GM23248 (cell line): Measurements from ENCODE around the gene PTPRK. TPM values are rescaled to one million over a fixed set of nuclear protein-coding genes. Genes with fewer than 3 reads are reported as not detected.

Experiments
- DNase-seq: peaks from one replicate; pipeline ENCODE4 v3.0.0-alpha.2; 2015
- H2AFZ ChIP-seq: fragments of 200-600 bp; sonication (generic); 2 replicates; pipeline ENCODE4 v1.6.1; 2016; ENCODE audit warnings: antibody characterized with exemption
- H3F3A ChIP-seq: fragments of 200-600 bp; sonication (generic); 2 replicates; pipeline ENCODE4 v1.6.1; 2016; ENCODE audit warnings: mild to moderate bottlenecking, antibody characterized with exemption, mixed run types; ENCODE audit not compliant: insufficient read depth
- H3K27ac ChIP-seq: fragments of 200-600 bp; sonication (generic); 2 replicates; pipeline ENCODE4 v1.5.1; 2016; ENCODE audit warnings: mild to moderate bottlenecking
- H3K27me3 ChIP-seq: fragments of 200-600 bp; sonication (generic); replicated peaks from 2 replicates; pipeline ENCODE4 v1.6.1; 2016; ENCODE audit warnings: mild to moderate bottlenecking; ENCODE audit not compliant: insufficient read depth
- H3K36me3 ChIP-seq: fragments of 200-600 bp; sonication (generic); 2 replicates; pipeline ENCODE4 v1.6.1; 2016; ENCODE audit warnings: low read depth, mild to moderate bottlenecking
- H3K4me1 ChIP-seq: fragments of 200-600 bp; sonication (generic); 2 replicates; pipeline ENCODE4 v1.6.1; 2016; ENCODE audit warnings: mild to moderate bottlenecking; ENCODE audit not compliant: insufficient read depth
- H3K4me2 ChIP-seq: fragments of 200-600 bp; sonication (generic); one replicate; pipeline ENCODE4 v1.6.1; 2016; ENCODE audit warnings: mild to moderate bottlenecking; ENCODE audit not compliant: unreplicated experiment
- H3K4me3 ChIP-seq: fragments of 200-600 bp; sonication (generic); 2 replicates; pipeline ENCODE4 v1.5.1; 2016; ENCODE audit warnings: mild to moderate bottlenecking
- H3K79me2 ChIP-seq: fragments of 200-600 bp; sonication (generic); 2 replicates; pipeline ENCODE4 v1.6.1; 2016; ENCODE audit warnings: mild to moderate bottlenecking; ENCODE audit not compliant: insufficient read depth
- H3K9ac ChIP-seq: fragments of 200-600 bp; sonication (generic); 2 replicates; pipeline ENCODE4 v1.6.1; 2016; ENCODE audit warnings: mild to moderate bottlenecking
- H3K9me2 ChIP-seq: fragments of 200-600 bp; sonication (generic); 2 replicates; pipeline ENCODE4 v1.6.1; 2016; ENCODE audit warnings: mixed run types, mild to moderate bottlenecking, moderate library complexity; ENCODE audit not compliant: insufficient read depth
- H3K9me3 ChIP-seq: fragments of 200-600 bp; sonication (generic); one replicate; pipeline ENCODE4 v1.6.1; 2017; ENCODE audit warnings: low read depth
- H4K20me1 ChIP-seq: fragments of 200-600 bp; sonication (generic); 2 replicates; pipeline ENCODE4 v1.6.0; 2016; ENCODE audit not compliant: insufficient read depth
- EZH2 ChIP-seq: fragments of 200-600 bp; sonication (generic); IDR thresholded peaks from 2 replicates; pipeline ENCODE4 v1.6.1; 2018; ENCODE audit warnings: antibody characterized with exemption, mild to moderate bottlenecking; ENCODE audit not compliant: insufficient read depth, poor library complexity, severe bottlenecking
- EZH2phosphoT487 ChIP-seq: fragments of 200-600 bp; sonication (generic); IDR thresholded peaks from 2 replicates; pipeline ENCODE4 v1.6.1; 2018; ENCODE audit warnings: antibody characterized with exemption, moderate library complexity, mild to moderate bottlenecking, low read depth; ENCODE audit not compliant: insufficient read depth
- WGBS, 2 experiments: methylation state at CpG; one replicate each; pipeline ENCODE4 v1.1.6; 2015 to 2017; ENCODE audit warnings: low lambda C conversion rate in 2 of 2, low coverage in 1 of 2; ENCODE audit errors: missing lambda C conversion rate in 2 of 2; 5-methylcytosine and 5-hydroxymethylcytosine counted together
- in situ Hi-C: fragments of 300-500 bp; cut with MboI; formaldehyde crosslinking; loops from 2 replicates; pipeline ENCODE4 v1.15.0; 2020
- polyA plus RNA-seq: library from polyadenylated mRNA; unstranded; fragments of >200 nt; fragmentation: Nextera tagmentation; extraction: Ambion mirVana; gene quantifications from 2 replicates; pipeline ENCODE4 v1.2.1, GENCODE V29; 2016
- total RNA-seq: library from RNA; depleted of rRNA; stranded (reverse); fragments of >200 nt; shearing (Covaris generic); gene quantifications from 2 replicates; pipeline ENCODE4 v1.2.3, GENCODE V29; 2014

The PTPRK gene
- total and polyA plus RNA-seq, 2 experiments from 2014 or later: 22.3 to 34.5 TPM

DNA sequence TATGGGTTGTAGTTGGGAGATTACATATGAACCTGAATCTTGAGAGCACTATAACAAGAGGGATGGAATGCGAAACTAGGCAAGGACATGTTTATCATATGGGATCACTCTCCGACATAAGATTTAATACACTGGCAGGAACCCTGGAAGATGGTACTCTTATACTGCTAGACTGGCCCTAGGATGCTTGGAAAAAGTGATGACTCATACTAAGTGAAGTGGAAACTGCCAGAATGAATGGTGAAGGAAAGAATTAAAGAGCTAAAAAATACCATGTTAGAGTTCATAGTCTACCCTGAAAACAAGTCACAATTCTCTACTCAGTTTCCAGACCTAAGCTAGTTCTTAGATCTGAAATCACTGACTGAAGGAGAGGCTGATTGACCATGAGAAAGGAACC is 574.0 kb downstream of the PTPRK start:
- no peaks in the 10 kb centered on the region for H3K4me1 ChIP-seq
- H3K79me2 ChIP-seq: no peaks in the 10 kb centered on the region
- H3K9me3 ChIP-seq: no peaks in the 10 kb centered on the region
- TF ChIP-seq EZH2phosphoT487 (no peak), EZH2 (no peak)
- H2AFZ ChIP-seq: no peak overlapping the region
- H3F3A ChIP-seq: no peaks in the 10 kb centered on the region
- H3K4me2 ChIP-seq: no peak overlapping the region
- WGBS, 2 experiments: 92 to 98% methylated on average over 2 of the region's 2 CpGs
- H3K27ac ChIP-seq: no peak overlapping the region
- no peaks in the 10 kb centered on the region for H3K9me2 ChIP-seq
- no peaks in the 10 kb centered on the region for H4K20me1 ChIP-seq
- no peak overlapping the region for H3K4me3 ChIP-seq
- H3K36me3 ChIP-seq: no peaks in the 10 kb centered on the region
- no peak overlapping the region for H3K9ac ChIP-seq
- in situ Hi-C loops: no loop called here
- DNase-seq: no peak
- H3K27me3 ChIP-seq: no peaks in the 10 kb centered on the region

GRCh38 chr6:127945434-127946097 is 574.8 kb downstream of the PTPRK start:
- H3K4me1 ChIP-seq: no peaks in the 10 kb centered on the region
- H3K4me3 ChIP-seq: no peak overlapping the region
- H3K79me2 ChIP-seq: no peaks in the 10 kb centered on the region
- H3K9ac ChIP-seq: no peak overlapping the region
- H3K9me3 ChIP-seq: no peaks in the 10 kb centered on the region
- WGBS, 2 experiments: 66 to 75% methylated on average over 3 of the region's 3 CpGs
- H3F3A ChIP-seq: no peaks in the 10 kb centered on the region
- H4K20me1 ChIP-seq: no peaks in the 10 kb centered on the region
- no peak overlapping the region for H3K4me2 ChIP-seq
- TF ChIP-seq EZH2: no peak
- TF ChIP-seq EZH2phosphoT487: no peak
- DNase-seq: no peak
- H3K9me2 ChIP-seq: no peaks in the 10 kb centered on the region
- no peak overlapping the region for H3K27ac ChIP-seq
- in situ Hi-C loops: no loop called here
- no peaks in the 10 kb centered on the region for H3K36me3 ChIP-seq
- no peaks in the 10 kb centered on the region for H3K27me3 ChIP-seq
- H2AFZ ChIP-seq: no peak overlapping the region

DNA sequence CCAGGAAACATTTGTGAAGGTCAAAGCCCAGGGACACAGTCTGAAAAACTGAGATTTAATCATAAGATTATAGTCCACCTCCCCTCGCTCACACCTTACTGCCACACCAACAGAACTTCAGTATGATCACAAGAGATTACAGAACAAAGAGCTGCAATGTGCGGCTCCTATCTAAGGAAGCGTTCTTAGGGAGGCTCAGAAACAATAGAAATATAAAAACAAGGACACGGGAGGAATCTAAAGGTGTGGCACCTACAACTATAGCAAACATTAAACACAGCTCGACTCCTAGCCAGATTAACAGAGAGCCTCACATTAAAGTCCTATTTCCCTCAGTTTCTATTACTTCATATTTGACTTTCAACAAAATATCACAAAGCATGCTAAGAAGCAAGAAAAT is 579.2 kb downstream of the PTPRK start:
- Histone ChIP-seq H3K9me3 (no peaks in the 10 kb centered on the region), H3K4me2 (no peak overlapping the region), H2AFZ (no peak overlapping the region), H3F3A (no peaks in the 10 kb centered on the region), H3K27ac (no peak overlapping the region), H3K27me3 (no peaks in the 10 kb centered on the region), H3K4me3 (no peak overlapping the region), H3K36me3 (no peaks in the 10 kb centered on the region), H3K79me2 (no peaks in the 10 kb centered on the region), H3K4me1 (peaks cover 18% of the 10 kb centered on the region), H4K20me1 (no peaks in the 10 kb centered on the region), H3K9ac (no peak overlapping the region), H3K9me2 (no peaks in the 10 kb centered on the region)
- TF ChIP-seq EZH2: no peak
- no peak for TF ChIP-seq EZH2phosphoT487
- WGBS, 2 experiments: 94 to 95% methylated on average over 5 of the region's 5 CpGs
- in situ Hi-C loops: no loop called here
- no peak for DNase-seq

- peak; percentile 49 for DNase-seq
- Histone ChIP-seq H3K27ac (peak overlapping the region; percentile 80), H3K4me1 (peaks cover 18% of the 10 kb centered on the region), H2AFZ (peak overlapping the region; percentile 87), H3K4me2 (peak overlapping the region; percentile 57), H3K27me3 (no peaks in the 10 kb centered on the region), H3K79me2 (no peaks in the 10 kb centered on the region), H3K9me2 (no peaks in the 10 kb centered on the region), H4K20me1 (no peaks in the 10 kb centered on the region), H3K4me3 (no peak overlapping the region), H3K9me3 (no peaks in the 10 kb centered on the region), H3K36me3 (no peaks in the 10 kb centered on the region), H3F3A (no peaks in the 10 kb centered on the region), H3K9ac (peak overlapping the region; percentile 67)
- 17 to 22% methylated on average over 3 of the region's 3 CpGs for WGBS, 2 experiments
- TF ChIP-seq EZH2 (no peak), EZH2phosphoT487 (no peak)
- in situ Hi-C loops: no loop called here
Measured at GRCh38 chr6:127939442-127940066, 580.8 kb downstream of the PTPRK start.
